ENCODE measurements around the gene MYH3. TPM values are rescaled to one million over a fixed set of nuclear protein-coding genes. Genes with fewer than 3 reads are reported as not detected.

The MYH3 gene
- polyA plus RNA-seq, 1 donor (not counting 4 experiments of a cell fraction or from before 2014, with no cell fraction given): 0.83 TPM

- H3K9ac ChIP-seq (ENCODE audit: control insufficient read depth, extremely low read depth, insufficient read depth, low read length): no peak overlapping the region
- H3K9me1 ChIP-seq (ENCODE audit: control insufficient read depth, extremely low read depth, insufficient read depth, low read length): no peaks in the 10 kb centered on the region
- FAIRE-seq (no peak), DNase-seq (ENCODE audit: low read depth, low spot score) (no peak)
- H3K4me3 ChIP-seq (ENCODE audit: control insufficient read depth in 2 of 3, extremely low read depth in 1 of 3, insufficient read depth in 2 of 3, low read depth in 1 of 3, low read length in 3 of 3): no peak overlapping the region
- no peak overlapping the region for H3K4me2 ChIP-seq (ENCODE audit: control insufficient read depth, extremely low read depth, insufficient read depth, low read depth, low read length)
- H3K27ac ChIP-seq (ENCODE audit: control insufficient read depth, insufficient read depth, low read length): no peak overlapping the region
- no peaks in the 10 kb centered on the region for H4K20me1 ChIP-seq (ENCODE audit: control insufficient read depth, extremely low read depth, insufficient read depth, low read length)
- H3K79me2 ChIP-seq (ENCODE audit: control insufficient read depth, insufficient read depth, low read length): no peaks in the 10 kb centered on the region
- TF ChIP-seq CTCF (optimal IDR thresholded peaks at IDR 0.05 in 1 of 3, IDR thresholded peaks at IDR 0.05 in 1 of 3, conservative IDR thresholded peaks at IDR 0.05 in 1 of 3; ENCODE audit: extremely low read depth in 1 of 3, insufficient read depth in 2 of 3, low read length in 3 of 3): no peak
- H3K27me3 ChIP-seq (ENCODE audit: control insufficient read depth, extremely low read depth, insufficient read depth, low read length): no peaks in the 10 kb centered on the region
- H3K9me3 ChIP-seq (ENCODE audit: control insufficient read depth, low read depth, low read length): no peaks in the 10 kb centered on the region
- no peak overlapping the region for H2AFZ ChIP-seq (ENCODE audit: control insufficient read depth, low read length)
- dilution Hi-C loops (cut with MboI; ENCODE audit: extremely low pct_ligation_motif_present, low sequenced_read_pairs): no loop called here
- H3K36me3 ChIP-seq (ENCODE audit: control insufficient read depth in 2 of 2, extremely low read depth in 1 of 2, insufficient read depth in 2 of 2, low read length in 2 of 2): peaks cover 0 to 11% of the 10 kb centered on the region in 2 experiments
- H3K4me1 ChIP-seq (ENCODE audit: control insufficient read depth, extremely low read depth, insufficient read depth, low read length): no peaks in the 10 kb centered on the region
These were observed 16.2 kb upstream of the MYH3 start for GRCh38 chr17:10673312-10673711.

GRCh38 chr17:10668775-10669174 is 11.7 kb upstream of the MYH3 start:
- no peaks in the 10 kb centered on the region for H3K79me2 ChIP-seq (ENCODE audit: control insufficient read depth, insufficient read depth, low read length)
- dilution Hi-C loops (cut with MboI; ENCODE audit: extremely low pct_ligation_motif_present, low sequenced_read_pairs): no loop called here
- no peak overlapping the region for H3K27ac ChIP-seq (ENCODE audit: control insufficient read depth, insufficient read depth, low read length)
- no peaks in the 10 kb centered on the region for H3K9me3 ChIP-seq (ENCODE audit: control insufficient read depth, low read depth, low read length)
- H3K36me3 ChIP-seq (ENCODE audit: control insufficient read depth in 2 of 2, extremely low read depth in 1 of 2, insufficient read depth in 2 of 2, low read length in 2 of 2): peaks cover 0 to 2% of the 10 kb centered on the region in 2 experiments
- TF ChIP-seq CTCF (optimal IDR thresholded peaks at IDR 0.05 in 1 of 3, IDR thresholded peaks at IDR 0.05 in 1 of 3, conservative IDR thresholded peaks at IDR 0.05 in 1 of 3; ENCODE audit: extremely low read depth in 1 of 3, insufficient read depth in 2 of 3, low read length in 3 of 3): no peak
- TF ChIP-seq EZH2 (IDR thresholded peaks at IDR 0.05; ENCODE audit: low read length): no peak
- DNase-seq (ENCODE audit: low read depth, low spot score): no peak
- no peaks in the 10 kb centered on the region for H4K20me1 ChIP-seq (ENCODE audit: control insufficient read depth, extremely low read depth, insufficient read depth, low read length)
- no peak overlapping the region for H2AFZ ChIP-seq (ENCODE audit: control insufficient read depth, low read length)
- H3K4me2 ChIP-seq (ENCODE audit: control insufficient read depth, extremely low read depth, insufficient read depth, low read depth, low read length): no peak overlapping the region
- no peak overlapping the region for H3K9ac ChIP-seq (ENCODE audit: control insufficient read depth, extremely low read depth, insufficient read depth, low read length)
- H3K4me3 ChIP-seq (ENCODE audit: control insufficient read depth in 2 of 3, extremely low read depth in 1 of 3, insufficient read depth in 2 of 3, low read depth in 1 of 3, low read length in 3 of 3): no peak overlapping the region
- FAIRE-seq: no peak
- no peaks in the 10 kb centered on the region for H3K27me3 ChIP-seq (ENCODE audit: control insufficient read depth, extremely low read depth, insufficient read depth, low read length)
- H3K4me1 ChIP-seq (ENCODE audit: control insufficient read depth, extremely low read depth, insufficient read depth, low read length): no peaks in the 10 kb centered on the region
- H3K9me1 ChIP-seq (ENCODE audit: control insufficient read depth, extremely low read depth, insufficient read depth, low read length): no peaks in the 10 kb centered on the region
